Brain pericyte (primary cell): ENCODE data around the gene DOK3.

ENCODE experiments used
- DNase-seq: peaks from one replicate; pipeline ENCODE4 v3.0.0-alpha.2; 2012; ENCODE audit warnings: low read depth, low spot score

The DOK3 gene

DNA sequence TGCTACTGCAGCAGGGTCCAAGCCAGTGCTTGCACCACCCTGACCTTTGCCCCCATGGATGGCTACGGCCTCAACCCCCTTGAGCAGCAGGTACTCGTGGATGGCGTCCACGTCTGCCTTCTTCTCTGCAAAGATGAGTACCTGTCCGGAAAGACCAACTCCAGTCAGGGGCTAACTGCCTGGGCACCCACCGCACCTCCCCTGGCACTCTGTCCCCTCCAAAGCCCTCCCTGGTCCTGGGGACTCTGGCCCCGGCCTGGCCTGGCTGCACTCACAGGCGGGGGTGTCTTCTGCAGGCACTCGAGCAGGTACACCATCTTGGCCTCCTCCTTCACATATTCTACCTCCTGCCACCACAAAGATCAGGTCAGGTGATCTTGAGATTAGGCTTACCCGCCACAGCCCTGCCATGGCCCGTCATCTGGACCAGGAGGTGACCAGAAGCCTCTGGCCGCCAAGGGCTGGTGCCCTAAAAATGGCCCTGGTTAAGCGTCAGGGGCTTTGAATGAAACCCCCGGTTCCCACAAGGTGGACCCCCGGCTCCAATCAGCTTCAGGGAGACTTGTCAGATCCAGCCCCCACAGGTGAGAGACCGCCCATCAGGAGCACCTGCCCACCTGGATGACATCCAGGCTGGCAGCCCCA lies 3.2 kb upstream of the DOK3 start:
- no peak for DNase-seq

DNA sequence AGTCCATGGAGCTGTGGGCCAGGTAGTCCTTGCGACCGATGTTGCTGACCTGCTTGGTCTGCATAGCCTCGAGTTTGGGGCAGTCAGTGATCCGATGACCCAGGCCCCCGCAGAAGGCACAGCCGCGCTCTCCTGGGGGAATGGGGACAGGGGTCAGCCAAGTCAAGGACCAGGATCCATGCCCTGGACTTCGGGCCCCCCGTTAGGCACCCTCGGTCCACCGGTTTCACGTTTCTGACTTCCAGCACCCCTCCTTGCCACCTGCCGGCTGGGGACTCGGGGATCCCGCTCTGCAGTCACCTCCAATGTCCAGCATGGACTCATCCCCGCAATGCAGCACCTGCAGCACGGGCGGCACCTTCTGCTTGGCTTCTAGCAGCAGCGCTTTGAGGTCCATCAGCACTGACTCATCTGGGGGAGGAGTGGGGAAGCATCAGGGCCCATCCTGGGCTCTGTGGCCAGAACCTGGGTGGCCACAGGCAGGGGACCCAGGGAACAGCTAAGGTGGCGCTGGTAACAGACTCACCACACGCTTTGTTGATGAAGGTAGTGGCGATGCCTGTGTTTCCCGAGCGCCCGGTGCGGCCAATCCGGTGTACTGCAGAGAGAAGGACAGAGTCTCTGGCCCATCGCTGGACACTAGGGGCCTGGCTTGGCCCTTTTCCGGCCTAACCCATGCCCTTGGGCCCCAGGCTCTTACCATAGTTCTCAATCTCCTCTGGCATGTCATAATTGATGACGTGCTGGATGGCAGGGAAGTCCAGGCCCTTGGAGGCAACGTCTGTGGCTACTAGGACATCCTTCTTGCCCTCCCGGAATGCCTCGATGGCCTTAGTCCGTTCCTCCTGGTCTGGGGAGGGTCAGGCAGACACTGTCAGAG lies 2.4 kb upstream of the DOK3 start:
- DNase-seq: no peak

DNA sequence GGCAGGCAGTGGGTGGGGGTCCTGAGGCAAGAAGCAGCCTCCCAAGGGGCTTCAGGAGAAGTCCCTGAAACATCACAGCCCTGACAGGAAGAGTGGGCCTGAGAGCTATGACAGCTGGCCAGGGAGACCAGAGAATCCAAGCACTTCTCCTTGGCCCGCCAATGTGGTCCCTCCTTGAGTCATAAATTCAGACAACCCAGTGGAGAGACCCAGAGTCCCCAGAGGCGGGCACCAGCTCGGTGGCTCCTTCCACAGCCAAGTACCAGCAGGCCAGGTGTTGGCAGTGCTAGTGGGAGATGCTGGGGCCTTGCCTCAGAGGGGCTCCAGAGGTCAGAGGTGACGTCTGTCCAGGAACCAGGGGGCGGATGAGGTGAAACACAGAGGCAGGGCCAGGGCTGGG lies 1.6 kb upstream of the DOK3 start:
- DNase-seq: no peak

DNA sequence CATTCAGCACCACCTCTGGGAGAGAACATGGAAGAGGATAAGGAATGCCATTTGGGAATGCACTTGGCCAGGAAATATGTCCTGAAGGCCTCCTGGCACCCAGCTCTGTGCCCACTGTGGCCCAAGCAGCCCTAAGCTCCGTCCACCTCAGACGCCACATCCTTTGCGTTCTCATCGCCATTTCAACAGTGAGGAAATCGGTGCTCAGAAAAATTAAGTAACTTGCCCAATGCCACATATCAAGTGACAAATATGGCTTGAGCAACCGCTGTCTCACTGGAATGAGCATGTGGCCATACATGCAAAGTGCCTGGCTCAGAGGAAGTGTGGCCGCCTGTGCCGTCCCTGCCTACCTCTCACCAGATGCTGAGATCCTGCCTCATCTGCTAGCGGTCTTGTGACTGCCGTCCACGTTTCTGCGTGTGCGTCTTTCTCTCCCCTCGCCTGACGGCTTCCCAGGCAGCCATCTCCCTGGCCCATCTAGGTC lies 984 bp upstream of the DOK3 start:
- DNase-seq: no peak

DNA sequence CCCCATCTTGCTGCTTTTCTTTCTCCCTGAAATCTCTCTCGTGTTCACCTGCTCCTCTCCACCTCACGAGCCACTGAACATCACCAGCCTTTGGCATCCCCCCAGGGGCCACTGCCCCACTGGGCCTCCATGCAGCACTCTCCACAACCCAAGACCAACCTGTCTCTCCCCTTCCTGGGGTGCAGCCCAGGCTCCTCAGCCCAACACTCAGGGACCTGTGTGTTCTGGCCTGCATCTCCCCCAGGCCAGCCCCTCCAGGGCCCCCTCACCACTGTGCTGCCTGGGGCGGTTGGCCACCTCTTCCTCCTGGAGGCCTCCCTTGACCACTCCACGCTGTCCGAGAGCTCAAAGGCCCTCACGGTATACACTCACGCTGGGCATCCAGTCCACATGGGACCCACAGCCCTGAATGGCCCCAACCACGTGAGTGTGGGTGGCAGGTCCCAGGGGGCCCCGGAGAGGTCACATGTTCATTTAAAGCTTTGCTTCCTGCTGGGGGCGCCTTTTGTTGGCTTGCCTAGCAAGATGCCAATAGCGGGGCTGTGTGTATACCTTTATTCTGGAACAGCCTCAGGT lies 453 bp upstream of the DOK3 start:
- no peak for DNase-seq

DNA sequence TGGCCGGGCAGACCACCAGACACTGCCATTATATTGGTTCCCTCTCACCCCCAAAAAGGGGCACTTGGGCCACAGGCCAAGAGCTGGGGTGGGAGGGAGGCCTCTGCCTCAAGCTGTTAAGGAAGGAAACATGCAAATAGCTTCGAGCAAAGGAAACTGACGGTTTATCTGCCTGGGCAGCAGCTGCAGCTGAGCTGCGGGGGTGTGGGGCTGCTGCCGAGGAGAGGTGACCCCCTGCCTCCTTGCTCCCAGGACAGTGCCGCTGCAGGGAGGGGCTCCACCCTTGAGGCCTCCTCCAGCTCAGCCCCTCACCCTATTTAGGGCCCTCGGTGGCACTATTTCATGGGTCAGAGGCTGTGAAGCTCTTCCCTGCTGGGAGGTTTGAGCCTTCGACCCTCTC lies 789 bp downstream of the DOK3 start:
- no peak for DNase-seq

DNA sequence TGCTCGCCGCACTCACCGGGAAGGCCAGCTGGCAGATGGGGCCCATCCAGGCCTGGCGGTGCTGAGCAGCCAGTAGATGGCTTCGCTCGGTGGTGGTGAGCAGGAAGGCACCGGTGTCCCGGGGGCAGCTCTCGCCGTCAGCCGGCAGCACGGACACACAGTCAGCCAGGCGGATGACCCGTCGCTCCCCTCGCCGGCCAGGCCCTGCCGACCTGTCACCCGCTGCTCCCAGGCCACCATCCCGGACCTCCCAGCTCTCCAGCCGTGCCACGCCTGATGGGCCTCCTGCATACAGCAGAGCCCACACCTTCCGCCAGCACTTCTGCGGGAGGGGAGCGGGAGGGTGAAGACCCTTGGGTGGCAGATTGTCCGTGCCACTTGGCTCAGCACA lies 1.4 kb downstream of the DOK3 start:
- DNase-seq: no peak

DNA sequence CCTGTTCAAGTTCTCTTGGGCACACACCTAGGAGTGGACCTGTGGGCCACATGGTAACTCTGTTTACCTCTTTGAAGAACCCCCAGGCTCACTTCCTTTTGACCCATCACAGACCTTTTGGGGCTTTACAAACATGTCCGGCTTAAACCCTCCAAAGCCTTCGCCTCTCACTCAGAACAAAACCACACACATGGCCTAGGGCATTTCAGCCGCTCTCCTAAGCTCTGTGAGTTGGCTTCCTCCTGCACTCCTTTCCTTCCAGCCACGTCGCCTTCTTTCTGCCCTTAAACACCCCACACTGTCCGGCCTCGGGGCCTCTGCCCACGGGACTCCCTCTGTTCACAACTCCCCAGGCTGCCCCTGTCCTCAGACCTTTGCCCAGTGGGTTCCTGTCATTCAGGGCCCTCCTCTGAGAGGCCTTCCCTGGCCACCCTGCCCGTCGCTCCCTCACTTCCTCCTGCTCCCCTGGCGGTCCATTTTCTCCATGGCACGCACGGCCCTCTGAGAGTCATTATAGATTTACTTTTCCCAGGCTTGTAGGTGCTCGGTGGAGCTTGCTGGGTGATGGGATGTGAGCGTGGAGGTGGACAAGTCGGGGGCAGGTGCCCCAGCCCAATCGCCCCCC lies 1.9 kb downstream of the DOK3 start:
- no peak for DNase-seq

DNA sequence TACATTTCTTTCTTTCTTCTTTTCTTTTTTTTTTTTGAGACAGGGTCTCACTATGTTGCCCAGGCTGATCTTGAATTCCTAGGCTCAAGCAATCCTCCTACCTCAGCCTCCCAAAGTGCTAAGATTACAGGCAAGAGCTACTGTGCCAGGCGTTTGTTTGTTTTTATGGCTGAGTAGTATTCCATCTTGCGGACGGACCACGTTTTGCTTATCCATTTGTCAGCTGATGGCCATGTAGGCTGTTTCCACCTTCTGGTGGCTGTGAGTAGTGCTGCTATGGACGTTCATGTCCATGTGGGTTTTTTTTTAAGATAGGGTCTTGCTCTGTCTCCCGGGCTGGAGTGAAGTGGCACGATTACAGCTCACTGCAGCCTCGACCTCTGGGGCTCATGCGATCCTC lies 2.5 kb downstream of the DOK3 start:
- DNase-seq: no peak

DNA sequence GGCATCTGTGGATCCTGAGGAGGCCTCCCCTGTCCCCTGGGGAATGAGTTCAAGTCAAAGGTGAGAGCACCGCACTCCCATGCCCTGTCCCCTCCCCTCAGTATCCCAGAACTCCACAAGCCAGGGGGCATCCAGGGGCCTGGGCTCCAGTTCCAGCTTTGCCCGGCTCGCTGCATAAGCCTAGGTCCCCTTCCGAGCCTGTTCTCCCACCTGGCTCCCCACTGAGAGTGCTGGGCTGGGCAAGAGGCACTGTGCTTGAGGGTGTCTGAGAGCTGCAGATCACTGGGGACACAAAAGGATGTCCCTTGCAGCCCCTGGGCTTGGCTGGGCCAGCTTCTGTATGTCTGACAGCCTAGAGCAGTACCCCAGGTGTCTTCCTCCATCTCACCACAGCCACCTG lies 4.6 kb downstream of the DOK3 start:
- DNase-seq: no peak

DNA sequence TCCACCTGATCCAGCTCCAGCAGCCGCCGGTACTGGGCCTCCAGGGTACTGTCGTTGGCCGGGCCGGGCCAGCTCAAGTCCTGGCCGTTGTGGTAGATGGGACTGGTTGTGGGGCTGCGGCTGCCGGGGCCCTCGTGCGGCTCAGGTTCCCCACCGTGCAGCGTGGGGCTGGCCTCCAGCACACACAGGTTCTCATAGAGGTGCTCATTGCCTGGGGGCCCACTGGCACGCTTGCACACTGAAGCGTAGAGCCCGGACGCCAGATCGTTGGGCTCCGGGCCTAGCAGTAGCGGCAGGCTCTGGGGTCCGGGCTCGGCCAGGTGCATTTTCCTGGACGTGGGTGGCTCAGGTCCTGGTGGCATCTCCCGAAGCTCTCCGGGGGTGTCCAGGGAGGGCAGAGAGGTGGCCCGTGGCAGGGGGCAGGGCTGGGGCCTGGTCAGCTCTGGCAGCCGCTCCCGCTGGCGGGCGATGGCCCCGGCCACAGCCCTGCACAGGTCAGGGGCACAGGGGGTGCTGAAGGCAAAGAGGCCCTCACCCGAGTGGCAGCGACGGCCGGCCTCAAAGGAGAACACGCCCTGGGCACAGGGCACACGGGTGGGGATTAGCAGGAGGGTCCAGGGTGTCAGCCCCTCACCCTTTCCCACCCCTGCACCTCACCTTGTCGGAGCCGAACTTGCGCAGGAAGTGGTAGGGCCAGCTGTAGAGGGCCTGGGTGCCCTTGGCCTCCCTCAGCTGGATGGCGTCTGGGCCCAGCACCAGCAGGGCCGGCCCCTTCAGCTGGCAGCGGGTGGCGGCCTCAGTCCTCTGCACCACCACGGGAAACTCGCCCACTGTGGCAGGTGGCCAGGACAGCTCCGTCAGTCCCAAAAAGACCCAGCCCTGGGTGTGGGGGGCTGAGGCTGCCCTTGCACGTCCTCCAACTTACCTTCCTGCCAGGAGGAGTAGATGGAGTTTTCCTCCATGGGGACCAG lies 5.3 kb downstream of the DOK3 start:
- DNase-seq: no peak

DNA sequence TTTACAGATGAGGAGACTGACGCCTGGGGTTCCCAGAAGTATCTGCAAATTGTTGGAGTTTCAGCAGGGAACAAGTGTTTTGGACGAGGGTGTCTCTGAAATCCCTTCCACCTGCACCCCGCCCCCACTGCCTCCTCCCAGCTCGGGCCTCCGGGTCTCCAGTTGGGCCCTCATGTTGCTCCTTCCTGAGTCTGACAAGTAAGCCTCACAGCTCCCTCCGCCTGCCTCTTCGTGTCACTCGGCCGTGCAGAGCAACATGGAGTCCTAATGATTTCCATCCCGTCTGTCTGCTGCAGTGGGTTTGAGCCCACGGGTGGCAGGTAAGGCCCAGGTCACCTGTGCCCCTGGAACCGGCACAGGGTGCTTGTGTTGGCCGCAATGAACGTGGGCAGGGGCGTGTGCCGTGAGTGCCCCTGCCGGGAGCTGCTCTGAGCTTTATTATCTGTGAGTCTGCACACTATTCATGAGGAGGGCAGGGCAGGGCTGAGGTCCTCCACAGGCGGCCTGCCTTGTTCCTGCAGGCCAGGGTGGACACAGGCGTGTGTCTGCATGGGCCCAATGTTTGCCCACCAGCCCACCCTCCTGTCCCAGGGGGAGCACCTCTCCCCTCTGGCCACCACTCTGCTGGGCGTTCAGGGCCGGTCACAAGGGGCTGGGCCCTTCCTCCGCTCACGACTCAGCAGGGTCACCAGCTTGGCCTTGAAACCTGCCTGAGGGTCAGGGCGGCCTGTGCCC lies 6.1 kb downstream of the DOK3 start:
- DNase-seq: no peak

DNA sequence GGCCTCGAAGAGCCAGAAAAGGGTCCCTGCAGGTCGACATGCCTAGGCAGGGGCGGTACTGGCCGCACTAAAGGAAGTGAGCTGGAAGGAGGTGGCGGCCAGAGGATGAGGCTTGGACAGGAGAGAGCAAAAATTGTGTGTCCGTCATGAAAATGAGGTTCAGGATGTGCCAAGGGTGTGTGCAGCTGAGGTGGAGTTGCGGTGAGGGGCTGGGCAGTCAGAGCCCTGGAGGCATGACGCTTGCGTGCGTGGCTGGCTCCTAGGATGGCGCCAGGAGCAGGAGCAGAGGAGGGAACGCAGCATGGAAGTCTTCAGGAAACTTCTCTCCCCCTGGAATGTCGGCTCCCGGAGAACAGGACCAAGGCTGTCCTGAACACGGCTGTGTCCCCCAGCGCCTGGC lies 6.7 kb downstream of the DOK3 start:
- no peak for DNase-seq

DNA sequence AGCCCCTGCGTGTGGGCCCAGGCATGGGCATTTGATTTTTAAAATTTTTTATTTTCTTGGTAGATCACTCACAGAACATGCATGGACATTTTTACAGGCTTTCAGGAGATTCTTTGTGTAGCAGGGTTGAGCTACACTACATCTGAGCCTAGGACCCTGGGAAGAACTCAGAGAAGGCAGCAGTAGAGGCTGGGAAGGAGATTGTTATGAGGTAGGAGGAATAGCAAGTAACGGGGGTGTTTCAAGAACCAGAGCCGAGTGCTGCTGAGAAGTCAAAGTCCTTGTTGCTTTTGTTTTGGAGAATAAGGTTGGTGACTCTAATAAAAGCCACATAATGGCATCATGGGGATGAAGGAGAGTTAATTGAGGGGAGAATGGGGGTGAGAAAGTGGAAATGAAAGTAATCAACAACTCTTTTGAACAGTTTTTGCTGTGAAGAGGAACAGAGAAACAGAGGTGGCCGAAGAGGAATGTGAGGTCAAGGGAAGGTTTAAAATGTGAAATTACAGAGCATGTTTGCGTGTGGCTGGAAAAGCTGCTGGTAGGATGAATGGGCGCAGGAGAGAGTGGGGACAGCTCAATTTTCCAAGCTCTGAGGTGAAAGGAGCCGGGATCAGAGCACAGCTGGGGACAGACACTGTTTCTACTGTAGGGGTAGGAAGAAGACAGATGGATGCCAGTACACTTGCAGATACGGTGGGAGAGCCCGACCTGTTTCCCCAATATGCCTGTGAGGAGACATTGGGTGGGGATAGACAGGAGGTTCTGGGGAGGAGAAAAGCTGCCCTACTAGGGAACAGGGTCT lies 7.5 kb downstream of the DOK3 start:
- DNase-seq: no peak

DNA sequence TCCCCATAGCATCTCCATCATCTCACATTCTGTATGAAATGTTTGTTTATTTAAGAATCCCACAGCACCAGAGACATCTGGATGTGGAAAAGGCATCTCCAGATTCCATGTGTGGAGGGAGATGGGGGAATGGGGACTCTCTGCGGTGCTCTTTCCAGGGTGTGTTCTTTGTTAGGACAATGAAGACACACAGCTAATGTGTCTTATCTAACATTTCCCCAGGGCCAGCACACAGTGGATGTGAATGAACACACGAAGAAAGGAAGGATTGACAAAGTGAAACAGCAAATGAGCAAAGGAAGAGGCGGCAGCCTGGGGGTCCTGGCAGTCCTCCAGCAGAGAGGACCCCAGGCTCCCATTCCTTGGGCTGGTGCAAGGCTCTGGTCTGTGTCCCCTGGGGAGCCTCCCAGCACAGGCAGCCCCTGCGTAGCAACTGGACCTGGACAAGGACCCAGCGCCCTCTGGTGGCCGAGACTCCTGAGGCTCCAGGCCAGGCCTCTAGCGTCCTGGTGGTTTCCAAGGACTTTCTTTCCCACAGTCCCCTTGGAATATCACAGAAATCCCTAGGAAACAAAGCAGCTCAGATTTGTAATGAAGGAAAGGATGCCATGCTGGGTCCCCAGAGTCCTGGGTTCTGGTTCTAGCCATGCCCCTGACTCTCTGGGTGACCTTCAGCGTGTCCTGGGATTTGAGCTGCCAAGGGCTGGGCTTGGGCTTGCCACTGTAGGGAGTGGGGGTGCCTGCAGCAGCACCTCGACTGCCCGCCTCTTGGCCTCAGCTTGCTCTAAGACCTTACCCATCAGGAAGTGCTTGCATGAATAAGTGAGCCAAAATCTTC lies 8.7 kb downstream of the DOK3 start:
- DNase-seq: no peak

DNA sequence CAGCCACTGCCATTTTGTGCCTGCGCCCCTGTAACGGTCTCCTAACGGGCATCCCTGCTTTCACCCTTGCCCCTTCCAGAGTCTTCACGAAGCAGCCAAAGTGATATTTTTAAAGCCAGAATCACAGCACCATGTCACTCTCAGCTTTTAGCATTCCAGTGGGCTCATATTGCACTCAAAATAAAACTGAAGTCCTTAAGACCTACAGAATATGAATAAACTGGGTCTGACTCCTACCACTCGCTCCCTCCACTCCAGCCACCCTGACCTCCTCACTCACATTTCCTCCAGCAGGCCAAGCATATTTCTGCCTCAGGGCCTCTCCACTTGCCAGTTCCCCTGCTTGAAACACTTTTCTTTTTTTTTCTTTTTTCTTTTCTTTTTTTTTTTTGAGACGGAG lies 9.8 kb downstream of the DOK3 start:
- no peak for DNase-seq

DNA sequence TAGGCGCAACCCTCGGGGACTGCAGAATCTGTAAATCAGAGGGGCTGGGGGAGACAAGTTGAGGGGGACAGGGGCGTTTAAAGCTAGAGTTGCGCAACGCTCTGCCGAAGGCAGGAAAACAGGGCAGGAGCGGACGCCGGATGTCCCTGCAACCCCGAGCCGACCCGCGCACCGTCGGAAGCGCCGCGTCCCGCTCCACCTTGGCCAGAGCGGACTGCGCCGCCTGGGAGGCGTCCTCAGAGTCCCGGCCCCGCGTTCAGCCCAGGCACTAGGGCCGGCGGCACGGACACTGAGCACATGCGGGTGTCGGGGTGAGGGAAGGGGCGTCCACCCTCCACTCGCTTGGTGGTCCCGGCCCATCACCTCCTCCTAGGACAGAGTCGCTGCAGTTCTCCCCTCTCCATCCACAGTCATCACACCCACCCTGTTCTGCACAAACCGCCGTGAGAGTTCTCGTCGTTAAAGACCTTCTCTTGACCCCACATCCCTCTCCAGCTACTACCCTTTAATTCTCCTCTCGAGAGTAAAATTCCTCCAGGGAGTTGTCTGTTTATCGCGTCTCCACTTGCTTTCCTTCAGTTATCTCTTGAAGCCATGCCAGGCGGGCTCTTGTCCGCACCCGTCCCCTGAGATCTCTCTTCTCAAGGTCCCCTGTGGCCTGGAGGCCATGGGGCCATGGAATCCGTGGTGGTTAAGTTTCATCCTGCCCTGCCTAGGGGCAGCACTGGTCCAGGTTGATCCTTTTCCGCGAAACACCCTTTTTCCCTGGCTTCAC lies 11.4 kb downstream of the DOK3 start:
- no peak for DNase-seq
